ENCODE measurements around the gene CACNA2D1. TPM values are rescaled to one million over a fixed set of nuclear protein-coding genes. Genes with fewer than 3 reads are reported as not detected.

CACNA2D1 gene
- total RNA-seq, 1 experiment from 2014 or later: 0.27 TPM

GRCh38 chr7:82275342-82275741 is 168.2 kb downstream of the CACNA2D1 start:
- ChIA-PET CTCF (no interaction called here), RAD21 (ENCODE audit: low non-redundant PET in 1 of 2, low total read pairs in 2 of 2, uncharacterized antibody in 2 of 2, unreplicated experiment in 2 of 2) (no interaction called here), POLR2A (no interaction called here)
- no peak overlapping the region for H3K27ac ChIP-seq (ENCODE audit: low read depth, low read length)
- TF ChIP-seq CBX3 (IDR thresholded peaks at IDR 0.05; ENCODE audit: low read depth) (no peak), SIN3A (IDR thresholded peaks at IDR 0.05; ENCODE audit: low read depth) (no peak), POLR2A (IDR thresholded peaks at IDR 0.05; ENCODE audit: borderline replicate concordance, extremely low read depth, insufficient read depth, insufficient read length) (no peak), TCF7L2 (IDR thresholded peaks at IDR 0.05; ENCODE audit: borderline replicate concordance, extremely low read depth, insufficient read depth, insufficient read length) (no peak), POLR2AphosphoS5 (IDR thresholded peaks at IDR 0.05; ENCODE audit: low read depth, low read length) (no peak), CEBPB (IDR thresholded peaks at IDR 0.05; ENCODE audit: low read depth) (no peak), SRF (IDR thresholded peaks at IDR 0.05; ENCODE audit: low read depth) (no peak), JUND (IDR thresholded peaks at IDR 0.05) (no peak)
- TF ChIP-seq, protein P1, sequence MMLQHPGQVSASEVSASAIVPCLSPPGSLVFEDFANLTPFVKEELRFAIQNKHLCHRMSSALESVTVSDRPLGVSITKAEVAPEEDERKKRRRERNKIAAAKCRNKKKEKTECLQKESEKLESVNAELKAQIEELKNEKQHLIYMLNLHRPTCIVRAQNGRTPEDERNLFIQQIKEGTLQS (IDR thresholded peaks at IDR 0.05): no peak
- H4K20me1 ChIP-seq (ENCODE audit: insufficient read depth): no peaks in the 10 kb centered on the region
- no peaks in the 10 kb centered on the region for H3K9me2 ChIP-seq (ENCODE audit: insufficient read depth)
- intact Hi-C loops (cut with micrococcal nuclease): no loop called here
- no peaks in the 10 kb centered on the region for H3K27me3 ChIP-seq (ENCODE audit: insufficient read depth, low read length)
- H2AFZ ChIP-seq (ENCODE audit: low read depth, low read length, poor library complexity, severe bottlenecking): no peak overlapping the region
- no peaks in the 10 kb centered on the region for H3K9me3 ChIP-seq (ENCODE audit: control insufficient read depth in 1 of 2, insufficient read depth in 1 of 2, low read depth in 1 of 2, low read length in 2 of 2)
- BruUV-seq (replicated peaks): no TSS peak
- DNase-seq (ENCODE audit: low read depth, low spot score) (no peak), ATAC-seq (no peak)
- no peak overlapping the region for H3K4me2 ChIP-seq (ENCODE audit: low read length)
- no peaks in the 10 kb centered on the region for H3K4me1 ChIP-seq (ENCODE audit: control insufficient read depth in 1 of 2, insufficient read depth in 2 of 2, low read length in 2 of 2)
- H3K36me3 ChIP-seq (ENCODE audit: control insufficient read depth in 1 of 2, insufficient read depth in 2 of 2, low read length in 2 of 2): no peaks in the 10 kb centered on the region
- no peaks in the 10 kb centered on the region for H3K79me2 ChIP-seq (ENCODE audit: insufficient read depth, low read length)
- no peak overlapping the region for H3K4me3 ChIP-seq (replicated peaks in 1 of 2; ENCODE audit: low read depth in 1 of 2, low read length in 2 of 2)
- H3K9ac ChIP-seq (ENCODE audit: low read length): no peak overlapping the region

DNA sequence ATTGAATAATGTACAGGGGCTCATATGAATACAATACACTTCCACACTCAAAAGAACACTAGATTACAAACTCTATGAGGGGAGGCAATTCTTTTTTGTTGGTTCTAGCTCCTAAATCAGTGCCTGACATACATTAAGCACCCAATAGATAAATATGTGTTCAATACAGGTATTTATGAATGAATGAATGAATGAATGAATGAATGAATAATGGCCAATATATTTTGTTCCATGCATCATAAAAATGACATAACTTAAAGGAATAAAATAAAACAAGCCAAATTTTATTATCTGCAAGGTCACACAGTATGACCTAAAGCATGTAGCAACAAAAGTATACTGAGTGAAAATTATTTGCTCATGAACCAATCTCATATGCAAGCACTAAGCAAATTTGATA is 168.9 kb downstream of the CACNA2D1 start:
- intact Hi-C loops (cut with micrococcal nuclease): no loop called here
- Histone ChIP-seq H3K27ac (ENCODE audit: low read depth, low read length) (no peak overlapping the region), H3K4me1 (ENCODE audit: control insufficient read depth in 1 of 2, insufficient read depth in 2 of 2, low read length in 2 of 2) (no peaks in the 10 kb centered on the region), H3K9ac (ENCODE audit: low read length) (no peak overlapping the region), H3K4me3 (replicated peaks in 1 of 2; ENCODE audit: low read depth in 1 of 2, low read length in 2 of 2) (no peak overlapping the region), H4K20me1 (ENCODE audit: insufficient read depth) (no peaks in the 10 kb centered on the region), H3K9me3 (ENCODE audit: control insufficient read depth in 1 of 2, insufficient read depth in 1 of 2, low read depth in 1 of 2, low read length in 2 of 2) (no peaks in the 10 kb centered on the region), H3K4me2 (ENCODE audit: low read length) (no peak overlapping the region), H3K79me2 (ENCODE audit: insufficient read depth, low read length) (no peaks in the 10 kb centered on the region), H3K9me2 (ENCODE audit: insufficient read depth) (no peaks in the 10 kb centered on the region), H3K27me3 (ENCODE audit: insufficient read depth, low read length) (no peaks in the 10 kb centered on the region), H2AFZ (ENCODE audit: low read depth, low read length, poor library complexity, severe bottlenecking) (no peak overlapping the region), H3K36me3 (ENCODE audit: control insufficient read depth in 1 of 2, insufficient read depth in 2 of 2, low read length in 2 of 2) (no peaks in the 10 kb centered on the region)
- BruUV-seq (replicated peaks): no TSS peak
- CTCF ChIA-PET: no interaction called here
- POLR2A ChIA-PET: no interaction called here
- RAD21 ChIA-PET (ENCODE audit: low non-redundant PET in 1 of 2, low total read pairs in 2 of 2, uncharacterized antibody in 2 of 2, unreplicated experiment in 2 of 2): no interaction called here
- no peak for DNase-seq (ENCODE audit: low read depth, low spot score)
- no peak for TF ChIP-seq SRF (IDR thresholded peaks at IDR 0.05; ENCODE audit: low read depth)
- no peak for TF ChIP-seq EZH2phosphoT487 (IDR thresholded peaks at IDR 0.05; ENCODE audit: borderline replicate concordance)
- TF ChIP-seq, protein P1 (IDR thresholded peaks at IDR 0.05): no peak
- no peak for TF ChIP-seq SP1 (IDR thresholded peaks at IDR 0.05; ENCODE audit: low read depth)
- TF ChIP-seq, protein P2, sequence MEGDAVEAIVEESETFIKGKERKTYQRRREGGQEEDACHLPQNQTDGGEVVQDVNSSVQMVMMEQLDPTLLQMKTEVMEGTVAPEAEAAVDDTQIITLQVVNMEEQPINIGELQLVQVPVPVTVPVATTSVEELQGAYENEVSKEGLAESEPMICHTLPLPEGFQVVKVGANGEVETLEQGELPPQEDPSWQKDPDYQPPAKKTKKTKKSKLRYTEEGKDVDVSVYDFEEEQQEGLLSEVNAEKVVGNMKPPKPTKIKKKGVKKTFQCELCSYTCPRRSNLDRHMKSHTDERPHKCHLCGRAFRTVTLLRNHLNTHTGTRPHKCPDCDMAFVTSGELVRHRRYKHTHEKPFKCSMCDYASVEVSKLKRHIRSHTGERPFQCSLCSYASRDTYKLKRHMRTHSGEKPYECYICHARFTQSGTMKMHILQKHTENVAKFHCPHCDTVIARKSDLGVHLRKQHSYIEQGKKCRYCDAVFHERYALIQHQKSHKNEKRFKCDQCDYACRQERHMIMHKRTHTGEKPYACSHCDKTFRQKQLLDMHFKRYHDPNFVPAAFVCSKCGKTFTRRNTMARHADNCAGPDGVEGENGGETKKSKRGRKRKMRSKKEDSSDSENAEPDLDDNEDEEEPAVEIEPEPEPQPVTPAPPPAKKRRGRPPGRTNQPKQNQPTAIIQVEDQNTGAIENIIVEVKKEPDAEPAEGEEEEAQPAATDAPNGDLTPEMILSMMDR (IDR thresholded peaks at IDR 0.05 in 2 of 3, conservative IDR thresholded peaks at IDR 0.05 in 1 of 3; ENCODE audit: borderline replicate concordance in 1 of 3, insufficient read depth in 1 of 3, low read depth in 2 of 3, low read length in 2 of 3): no peak
- TF ChIP-seq ZNF274 (IDR thresholded peaks at IDR 0.05; ENCODE audit: low read depth, low read length): no peak
- TF ChIP-seq EZH2 (IDR thresholded peaks at IDR 0.05): no peak
- TF ChIP-seq RAD21 (IDR thresholded peaks at IDR 0.05; ENCODE audit: low read depth): no peak
- TF ChIP-seq CEBPB (IDR thresholded peaks at IDR 0.05; ENCODE audit: low read depth): no peak
- TF ChIP-seq ELF1 (IDR thresholded peaks at IDR 0.05; ENCODE audit: borderline replicate concordance, low read depth): no peak
- TF ChIP-seq POLR2AphosphoS5 (IDR thresholded peaks at IDR 0.05; ENCODE audit: low read depth, low read length): no peak
- TF ChIP-seq, protein P3, sequence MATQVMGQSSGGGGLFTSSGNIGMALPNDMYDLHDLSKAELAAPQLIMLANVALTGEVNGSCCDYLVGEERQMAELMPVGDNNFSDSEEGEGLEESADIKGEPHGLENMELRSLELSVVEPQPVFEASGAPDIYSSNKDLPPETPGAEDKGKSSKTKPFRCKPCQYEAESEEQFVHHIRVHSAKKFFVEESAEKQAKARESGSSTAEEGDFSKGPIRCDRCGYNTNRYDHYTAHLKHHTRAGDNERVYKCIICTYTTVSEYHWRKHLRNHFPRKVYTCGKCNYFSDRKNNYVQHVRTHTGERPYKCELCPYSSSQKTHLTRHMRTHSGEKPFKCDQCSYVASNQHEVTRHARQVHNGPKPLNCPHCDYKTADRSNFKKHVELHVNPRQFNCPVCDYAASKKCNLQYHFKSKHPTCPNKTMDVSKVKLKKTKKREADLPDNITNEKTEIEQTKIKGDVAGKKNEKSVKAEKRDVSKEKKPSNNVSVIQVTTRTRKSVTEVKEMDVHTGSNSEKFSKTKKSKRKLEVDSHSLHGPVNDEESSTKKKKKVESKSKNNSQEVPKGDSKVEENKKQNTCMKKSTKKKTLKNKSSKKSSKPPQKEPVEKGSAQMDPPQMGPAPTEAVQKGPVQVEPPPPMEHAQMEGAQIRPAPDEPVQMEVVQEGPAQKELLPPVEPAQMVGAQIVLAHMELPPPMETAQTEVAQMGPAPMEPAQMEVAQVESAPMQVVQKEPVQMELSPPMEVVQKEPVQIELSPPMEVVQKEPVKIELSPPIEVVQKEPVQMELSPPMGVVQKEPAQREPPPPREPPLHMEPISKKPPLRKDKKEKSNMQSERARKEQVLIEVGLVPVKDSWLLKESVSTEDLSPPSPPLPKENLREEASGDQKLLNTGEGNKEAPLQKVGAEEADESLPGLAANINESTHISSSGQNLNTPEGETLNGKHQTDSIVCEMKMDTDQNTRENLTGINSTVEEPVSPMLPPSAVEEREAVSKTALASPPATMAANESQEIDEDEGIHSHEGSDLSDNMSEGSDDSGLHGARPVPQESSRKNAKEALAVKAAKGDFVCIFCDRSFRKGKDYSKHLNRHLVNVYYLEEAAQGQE (IDR thresholded peaks at IDR 0.05; ENCODE audit: low read depth): no peak
- no peak for ATAC-seq

All from HCT116 (cell line).